ENCODE results near the gene RPUSD1. TPM values are rescaled to one million over a fixed set of nuclear protein-coding genes. Genes with fewer than 3 reads are reported as not detected.

Gene RPUSD1
- total and polyA plus RNA-seq, 2 donors (not counting 3 experiments of a cell fraction or from before 2014, with no cell fraction given): 46.2 to 55.8 TPM

DNA sequence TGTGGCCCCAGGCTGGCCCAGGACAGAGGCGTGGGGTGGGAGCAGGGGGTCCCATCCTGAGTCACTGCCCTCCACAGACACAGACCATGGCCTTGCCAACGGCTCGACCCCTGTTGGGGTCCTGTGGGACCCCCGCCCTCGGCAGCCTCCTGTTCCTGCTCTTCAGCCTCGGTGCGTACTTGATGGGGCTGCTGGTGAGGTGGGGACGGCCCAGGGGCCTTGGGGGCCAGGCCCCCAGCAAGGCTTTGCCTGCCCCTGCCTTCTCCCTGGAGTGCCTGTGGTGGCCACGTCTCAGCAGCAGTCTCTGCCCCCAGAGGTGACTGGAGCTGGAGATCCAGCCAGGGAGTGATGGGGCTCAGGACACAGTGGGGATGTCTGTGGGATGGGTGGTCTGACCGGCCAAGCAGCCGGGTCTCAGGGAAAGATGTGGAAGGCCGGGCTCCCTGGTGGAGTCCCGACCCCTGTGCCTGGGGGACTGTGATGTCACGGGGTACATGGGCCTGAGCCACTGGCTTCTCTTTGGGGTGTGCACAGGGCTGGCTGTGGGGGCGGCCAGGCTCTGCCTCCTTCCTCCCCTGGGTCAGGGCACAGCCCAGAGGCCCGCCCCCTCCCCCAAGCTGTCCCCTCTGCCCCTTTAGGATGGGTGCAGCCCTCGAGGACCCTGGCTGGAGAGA is 25.4 kb downstream of the RPUSD1 start:
- no peak overlapping the region for H3K4me3 ChIP-seq (replicated peaks in 1 of 3; ENCODE audit: insufficient read depth in 1 of 3, low read depth in 1 of 3, low read length in 3 of 3)
- no peaks in the 10 kb centered on the region for H3K36me3 ChIP-seq (ENCODE audit: control insufficient read depth in 2 of 2, extremely low read depth in 1 of 2, insufficient read depth in 2 of 2, low read length in 2 of 2)
- H4K20me1 ChIP-seq (replicated peaks; ENCODE audit: control insufficient read depth, extremely low read depth, insufficient read depth, low read length): no peaks in the 10 kb centered on the region
- no TSS peak for BruUV-seq (replicated peaks)
- H3K9me1 ChIP-seq (replicated peaks; ENCODE audit: control insufficient read depth, extremely low read depth, insufficient read depth, low read length): no peaks in the 10 kb centered on the region
- ChIA-PET CTCF (no interaction called here), POLR2A (no interaction called here)
- DNase-seq (ENCODE audit: low read depth, low spot score): no peak
- no peaks in the 10 kb centered on the region for H3K79me2 ChIP-seq (ENCODE audit: control insufficient read depth, insufficient read depth, low read length)
- no peak overlapping the region for H3K27ac ChIP-seq (ENCODE audit: insufficient read depth, low read depth, low read length)
- no peak overlapping the region for H3K4me2 ChIP-seq (ENCODE audit: insufficient read depth, low read length)
- no peak for FAIRE-seq
- intact Hi-C loops (cut with micrococcal nuclease) (no loop called here), dilution Hi-C loops (cut with MboI; ENCODE audit: extremely low pct_ligation_motif_present, low sequenced_read_pairs) (no loop called here)
- H3K9ac ChIP-seq (replicated peaks; ENCODE audit: extremely low read depth, insufficient read depth, low read length): no peak overlapping the region
- no peaks in the 10 kb centered on the region for H3K4me1 ChIP-seq (ENCODE audit: control insufficient read depth, extremely low read depth, insufficient read depth, low read length)
- no peak overlapping the region for H2AFZ ChIP-seq (ENCODE audit: low read depth, low read length)
- no peaks in the 10 kb centered on the region for H3K27me3 ChIP-seq (ENCODE audit: control insufficient read depth in 2 of 2, insufficient read depth in 2 of 2, low read length in 2 of 2)
- H3K9me3 ChIP-seq (replicated peaks; ENCODE audit: control insufficient read depth, insufficient read depth, low read length): no peaks in the 10 kb centered on the region
- TF ChIP-seq GATA2 (IDR thresholded peaks at IDR 0.05; ENCODE audit: insufficient read depth, insufficient read length, low read depth, low read length) (no peak), MYC (IDR thresholded peaks at IDR 0.05; ENCODE audit: low read depth, low read length) (no peak), JUN (IDR thresholded peaks at IDR 0.05; ENCODE audit: borderline replicate concordance, insufficient read depth, insufficient read length, low read depth) (no peak), FOS (IDR thresholded peaks at IDR 0.05; ENCODE audit: borderline replicate concordance, insufficient read depth, low read length) (no peak), EZH2 (IDR thresholded peaks at IDR 0.05; ENCODE audit: borderline replicate concordance, low read depth, low read length, severe bottlenecking) (no peak), POLR2A (IDR thresholded peaks at IDR 0.05; ENCODE audit: low read depth, low read length) (no peak), POLR2AphosphoS5 (IDR thresholded peaks at IDR 0.05; ENCODE audit: insufficient read depth, low read depth, low read length) (no peak)
- TF ChIP-seq, protein P1, sequence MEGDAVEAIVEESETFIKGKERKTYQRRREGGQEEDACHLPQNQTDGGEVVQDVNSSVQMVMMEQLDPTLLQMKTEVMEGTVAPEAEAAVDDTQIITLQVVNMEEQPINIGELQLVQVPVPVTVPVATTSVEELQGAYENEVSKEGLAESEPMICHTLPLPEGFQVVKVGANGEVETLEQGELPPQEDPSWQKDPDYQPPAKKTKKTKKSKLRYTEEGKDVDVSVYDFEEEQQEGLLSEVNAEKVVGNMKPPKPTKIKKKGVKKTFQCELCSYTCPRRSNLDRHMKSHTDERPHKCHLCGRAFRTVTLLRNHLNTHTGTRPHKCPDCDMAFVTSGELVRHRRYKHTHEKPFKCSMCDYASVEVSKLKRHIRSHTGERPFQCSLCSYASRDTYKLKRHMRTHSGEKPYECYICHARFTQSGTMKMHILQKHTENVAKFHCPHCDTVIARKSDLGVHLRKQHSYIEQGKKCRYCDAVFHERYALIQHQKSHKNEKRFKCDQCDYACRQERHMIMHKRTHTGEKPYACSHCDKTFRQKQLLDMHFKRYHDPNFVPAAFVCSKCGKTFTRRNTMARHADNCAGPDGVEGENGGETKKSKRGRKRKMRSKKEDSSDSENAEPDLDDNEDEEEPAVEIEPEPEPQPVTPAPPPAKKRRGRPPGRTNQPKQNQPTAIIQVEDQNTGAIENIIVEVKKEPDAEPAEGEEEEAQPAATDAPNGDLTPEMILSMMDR (IDR thresholded peaks at IDR 0.05; ENCODE audit: extremely low read depth in 1 of 2, insufficient read depth in 1 of 2, low read depth in 1 of 2, low read length in 2 of 2): no peak
- TF ChIP-seq, protein P2, sequence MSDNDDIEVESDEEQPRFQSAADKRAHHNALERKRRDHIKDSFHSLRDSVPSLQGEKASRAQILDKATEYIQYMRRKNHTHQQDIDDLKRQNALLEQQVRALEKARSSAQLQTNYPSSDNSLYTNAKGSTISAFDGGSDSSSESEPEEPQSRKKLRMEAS (IDR thresholded peaks at IDR 0.05; ENCODE audit: insufficient read depth, insufficient read length): no peak
